Inflammatory macrophage treated with lipopolysaccharide for 4 hours (primary cell): Measurements from ENCODE around the gene B4GALT5.
"Not testable (repeated sequence)": the region's sequence is repeated elsewhere in the genome, so short reads cannot be mapped to it uniquely, and the experiment has no call there.

ENCODE experiments used
- DNase-seq: peaks from one replicate; pipeline ENCODE4 v3.0.0-alpha.2; 2020

Gene B4GALT5

DNA sequence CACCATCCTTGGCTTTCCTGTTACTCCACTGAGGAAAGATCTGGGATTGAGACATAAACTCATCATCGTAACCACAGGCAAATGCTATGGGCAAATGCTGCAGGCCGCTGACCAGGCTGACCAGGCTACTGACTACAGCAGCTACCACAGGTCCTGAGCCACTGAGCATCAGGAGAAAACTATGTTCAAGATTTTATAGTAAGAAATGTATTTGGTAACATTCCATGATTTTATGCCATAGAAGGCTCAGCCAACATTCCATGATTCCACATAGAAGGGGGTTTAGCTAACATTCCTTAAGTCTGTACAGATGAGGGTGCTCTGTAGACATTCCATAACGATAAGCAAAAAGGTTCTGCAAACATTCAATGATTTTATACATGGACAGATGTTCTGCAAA lies 16.1 kb upstream of the B4GALT5 start:
- peak; percentile 34 for DNase-seq

DNA sequence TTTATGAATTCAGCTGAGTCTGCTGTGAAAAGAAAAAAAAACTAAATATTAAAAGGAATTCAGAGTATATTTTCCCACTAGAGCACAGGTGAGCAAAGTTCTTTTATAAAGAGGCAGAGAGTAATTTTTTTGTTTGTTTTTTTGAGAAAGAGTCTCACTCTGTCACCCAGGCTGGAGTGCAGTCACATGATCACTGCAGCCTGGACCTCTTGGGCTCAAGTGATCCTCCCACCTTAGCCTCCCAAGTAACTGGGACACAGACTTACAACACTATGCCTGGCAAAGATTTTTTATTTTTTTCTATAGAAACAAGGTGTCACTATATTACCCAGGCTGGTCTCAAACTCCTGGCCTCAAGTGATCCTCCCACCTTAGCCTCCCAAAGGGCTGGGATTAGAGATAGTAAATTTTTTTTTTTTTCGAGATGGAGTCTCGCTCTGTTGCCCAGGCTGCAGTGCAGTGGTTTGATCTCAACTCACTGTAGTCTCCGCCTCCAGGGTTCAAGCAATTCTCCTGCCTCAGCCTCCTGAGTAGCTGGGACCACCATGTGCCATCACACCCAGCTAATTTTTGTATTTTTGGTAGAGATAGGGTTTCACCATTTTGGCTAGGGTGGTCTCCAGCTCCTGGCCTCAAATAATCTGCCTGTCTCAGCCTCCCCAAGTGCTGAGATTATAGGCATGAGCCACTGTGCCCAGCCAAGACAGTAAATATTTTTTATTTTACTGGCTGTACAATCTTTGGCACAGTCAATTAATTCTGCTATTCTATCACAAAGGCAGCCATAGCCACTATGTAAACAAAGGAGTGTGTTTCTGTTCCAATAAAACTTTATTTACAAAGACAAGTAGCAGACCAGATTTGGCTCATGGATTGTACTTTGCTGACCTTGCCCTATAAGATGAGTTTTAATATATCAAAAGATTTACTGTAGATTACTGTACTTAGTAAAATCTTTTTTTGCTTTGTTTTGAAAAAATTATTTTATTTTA lies 14.5 kb upstream of the B4GALT5 start:
- no peak for DNase-seq

DNA sequence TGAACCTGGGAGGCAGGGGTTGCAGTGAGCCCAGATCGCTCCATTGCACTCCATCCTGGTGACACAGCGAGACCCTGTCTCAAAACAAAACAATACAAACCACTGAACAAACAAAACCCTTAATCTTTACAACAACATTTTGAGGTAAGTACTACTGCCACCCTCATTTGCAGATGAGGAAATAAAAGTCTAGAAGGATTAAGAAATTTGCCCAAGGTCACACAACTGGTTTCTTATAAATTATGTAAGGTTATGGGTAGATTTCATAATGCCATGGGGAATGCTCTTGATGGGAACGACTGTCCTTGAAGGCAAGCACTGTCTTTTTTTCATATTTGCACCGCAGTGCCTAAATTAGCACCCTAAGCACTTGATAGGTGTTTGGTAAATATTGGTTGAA lies 13.8 kb upstream of the B4GALT5 start:
- DNase-seq = peak; percentile 91

DNA sequence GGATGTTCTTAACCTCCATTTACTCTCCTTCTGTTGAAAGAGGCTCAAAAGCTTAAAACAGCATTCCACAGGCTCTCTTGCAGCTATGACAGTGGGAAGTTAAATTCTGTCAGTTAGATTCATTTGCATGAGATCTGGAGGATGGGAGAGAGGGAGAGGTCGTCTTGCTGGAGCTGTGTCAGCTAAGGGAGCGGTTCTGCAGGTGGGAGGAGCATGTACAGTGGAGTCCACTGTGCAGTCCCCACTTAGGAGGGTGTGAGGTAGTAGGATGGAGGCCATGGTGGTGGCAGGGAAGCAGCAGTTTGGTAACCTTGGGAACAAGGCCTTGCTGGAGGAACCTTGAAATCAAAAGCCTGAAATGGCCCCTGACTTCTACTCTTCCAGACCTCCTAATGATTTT lies 12.0 kb upstream of the B4GALT5 start:
- DNase-seq = no peak

DNA sequence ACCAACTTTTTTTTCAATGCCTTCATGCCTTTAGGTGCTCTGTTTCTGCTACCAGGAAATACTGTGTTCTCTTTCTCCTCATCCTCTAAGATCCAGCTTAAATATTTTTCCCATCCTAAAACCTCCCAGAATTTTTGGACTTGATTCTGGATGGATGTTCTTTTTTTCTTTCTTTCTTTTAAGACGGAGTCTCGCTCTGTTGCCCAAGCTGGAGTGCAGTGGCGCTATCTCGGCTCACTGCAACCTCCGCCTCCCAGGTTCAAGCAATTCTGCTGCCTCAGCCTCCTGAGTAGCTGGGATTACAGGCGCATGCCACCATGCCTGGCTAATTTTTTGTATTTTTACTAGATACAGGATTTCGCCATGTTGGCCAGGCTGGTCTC lies 11.5 kb upstream of the B4GALT5 start:
- DNase-seq = not testable (repeated sequence)

DNA sequence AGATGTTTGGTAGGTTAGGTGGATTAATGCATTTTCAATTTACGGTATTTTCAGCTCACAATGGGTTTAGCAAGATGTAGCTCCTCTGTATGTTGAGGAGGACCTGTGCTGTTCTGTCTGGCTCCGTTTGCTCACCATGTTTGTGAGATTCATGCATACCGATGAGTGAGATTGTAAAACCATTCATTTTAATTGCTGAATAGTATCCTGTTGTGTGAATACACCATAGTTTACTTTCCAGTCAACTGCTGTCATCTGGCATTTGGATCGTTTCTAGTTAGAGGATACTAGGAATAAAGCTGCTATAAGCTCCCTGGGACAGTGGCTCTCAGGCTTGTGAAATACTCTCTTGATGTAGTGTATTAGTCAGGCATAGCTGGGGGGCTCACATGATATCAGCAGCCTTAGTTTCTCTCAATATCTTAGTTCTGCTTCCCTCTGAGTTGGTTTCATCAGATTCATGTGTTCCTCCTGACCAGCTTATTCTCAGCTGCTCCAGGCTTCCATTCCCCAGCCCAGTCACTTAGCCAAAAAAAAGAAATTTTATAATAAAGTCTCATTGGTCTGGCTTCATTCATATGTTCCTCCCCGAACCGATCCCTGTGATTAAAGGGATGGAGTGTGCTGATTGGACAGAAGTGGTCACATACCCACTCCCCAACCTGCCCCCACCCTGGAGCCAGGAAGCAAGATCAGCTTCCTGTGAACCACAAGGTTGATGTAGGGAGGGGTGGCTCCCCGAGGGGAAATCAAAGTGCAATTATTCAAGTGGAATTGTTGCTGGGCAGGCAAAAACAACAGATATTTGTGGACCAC lies 10.9 kb upstream of the B4GALT5 start:
- peak; percentile 95 for DNase-seq

DNA sequence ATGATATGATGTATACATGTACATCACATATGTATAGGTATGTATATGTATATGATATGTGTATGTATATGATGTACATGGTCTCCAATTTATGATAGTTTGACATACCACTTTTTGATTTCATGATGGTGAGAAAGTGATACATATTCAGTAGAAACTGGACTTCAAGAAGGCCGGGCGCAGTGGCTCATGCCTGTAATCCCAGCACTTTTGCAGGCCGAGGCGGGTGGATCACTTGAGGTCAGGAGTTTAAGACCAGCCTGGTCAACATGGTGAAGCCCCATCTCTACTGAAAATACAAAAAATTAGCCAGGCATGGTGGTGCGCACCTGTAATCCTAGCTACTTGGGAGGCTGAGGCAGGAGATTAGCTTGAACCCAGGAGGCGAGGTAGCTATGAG lies 10.1 kb upstream of the B4GALT5 start:
- DNase-seq = not testable (repeated sequence)

DNA sequence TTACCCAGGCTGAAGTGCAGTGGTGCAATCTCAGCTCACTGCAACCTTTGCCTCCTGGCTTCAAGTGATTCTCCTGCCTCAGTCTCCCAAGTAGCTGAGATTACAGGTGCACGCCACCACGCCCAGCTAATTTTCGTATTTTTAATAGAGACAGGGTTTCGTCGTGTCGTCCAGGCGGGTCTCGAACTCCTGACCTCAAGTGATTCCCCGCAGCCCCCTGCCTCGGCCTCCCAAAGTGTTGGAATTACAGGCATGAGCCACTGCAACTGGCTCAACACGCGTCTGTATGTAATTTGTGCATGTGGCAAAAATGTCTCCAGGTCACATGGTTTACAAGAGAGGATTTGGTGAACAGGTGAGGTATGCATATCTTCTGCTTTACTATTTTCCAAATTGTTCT lies 7.6 kb upstream of the B4GALT5 start:
- DNase-seq = not testable (repeated sequence)

DNA sequence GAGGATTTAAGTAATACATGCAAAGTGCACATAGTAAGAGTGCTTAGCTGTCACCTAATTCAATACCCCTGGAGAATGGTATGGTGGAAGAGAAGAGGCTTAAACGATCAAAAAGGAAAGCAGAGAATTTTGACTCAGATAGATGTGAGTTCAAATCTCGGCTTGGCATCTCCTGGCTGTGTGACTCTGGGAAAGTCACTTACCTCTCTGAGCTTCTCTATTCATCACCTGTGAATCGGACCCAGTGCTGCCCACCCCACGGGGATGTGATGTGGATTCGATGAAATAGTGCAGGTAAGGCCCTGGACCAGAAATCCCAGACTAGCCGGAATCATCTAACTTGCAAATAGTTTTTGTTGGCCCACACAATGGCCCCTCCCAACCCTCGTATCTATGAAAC lies 1.8 kb upstream of the B4GALT5 start:
- no peak for DNase-seq

DNA sequence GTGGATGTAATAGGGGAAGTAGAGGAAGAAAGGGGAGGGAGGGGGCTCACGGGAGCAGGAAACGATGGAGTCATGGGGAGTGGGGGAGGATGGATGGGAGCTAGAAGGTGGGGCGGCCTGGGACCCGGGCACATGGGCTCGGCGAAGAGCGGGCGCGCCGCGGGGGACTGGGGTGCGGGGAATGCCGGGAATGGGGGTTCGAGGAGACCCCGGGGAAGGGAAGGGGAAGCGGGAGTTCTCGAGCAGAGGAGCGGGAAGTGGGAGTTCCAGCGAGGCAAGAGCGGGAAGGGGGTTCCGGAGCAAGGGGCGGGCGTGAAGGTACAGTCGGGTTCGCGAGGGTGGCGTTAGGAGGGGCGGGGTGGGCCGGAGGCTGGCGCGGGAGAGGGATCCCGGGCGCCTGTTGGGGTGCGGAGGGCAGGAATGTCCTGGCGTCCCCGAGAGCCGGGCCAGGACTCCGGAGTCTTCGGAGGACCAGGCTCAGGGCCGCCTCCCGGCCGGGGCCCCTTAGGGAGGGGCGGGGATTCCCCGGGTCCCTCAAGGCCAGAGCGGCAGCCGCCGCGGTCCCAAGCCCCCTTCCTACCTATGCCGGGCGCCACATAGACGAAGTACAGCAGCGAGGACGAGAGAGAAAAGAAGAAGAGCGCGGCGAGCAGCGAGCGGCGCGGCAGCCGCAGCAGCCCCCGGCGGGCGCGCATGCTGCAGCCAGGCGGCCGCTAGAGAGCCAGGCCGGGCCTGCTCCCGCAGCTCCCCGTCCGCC lies 504 bp downstream of the B4GALT5 start:
- DNase-seq = peak; percentile 71

DNA sequence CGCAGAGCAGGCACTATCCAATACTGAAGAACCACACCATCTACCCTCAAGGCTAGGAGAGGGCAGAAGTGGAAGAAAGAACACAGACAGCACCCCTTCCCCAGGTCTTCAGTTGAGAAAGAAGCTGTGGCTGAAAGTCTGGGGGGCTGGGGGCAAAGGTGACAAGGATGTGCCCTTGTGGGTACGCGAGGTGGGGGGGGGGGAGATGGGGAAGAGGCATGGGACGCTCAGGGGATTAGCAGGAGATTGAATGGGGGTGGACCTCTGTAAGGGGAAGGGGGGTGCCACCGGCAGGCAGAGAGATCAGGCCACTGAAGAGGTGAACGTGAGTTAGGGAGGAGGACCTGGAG lies 1.1 kb downstream of the B4GALT5 start:
- DNase-seq = no peak

DNA sequence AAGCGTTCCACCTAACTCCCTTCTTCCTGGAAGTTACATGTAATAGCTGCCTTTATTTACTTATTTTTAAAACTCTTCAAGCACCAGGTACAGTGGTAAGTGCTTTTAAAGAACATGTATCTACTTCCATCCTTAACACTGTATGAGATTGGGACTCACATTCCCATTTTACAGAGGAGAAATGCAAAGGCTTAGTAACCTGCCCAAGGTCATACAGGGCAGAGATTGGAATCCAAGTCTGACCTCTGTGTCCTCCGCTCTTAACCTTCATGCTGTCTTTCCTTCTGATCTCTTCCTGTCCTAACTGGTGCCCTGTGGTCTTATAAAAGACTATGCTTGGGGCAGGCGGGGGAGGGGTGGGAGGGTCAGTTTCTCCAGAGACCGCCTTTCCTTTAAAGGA lies 1.6 kb downstream of the B4GALT5 start:
- no peak for DNase-seq

DNA sequence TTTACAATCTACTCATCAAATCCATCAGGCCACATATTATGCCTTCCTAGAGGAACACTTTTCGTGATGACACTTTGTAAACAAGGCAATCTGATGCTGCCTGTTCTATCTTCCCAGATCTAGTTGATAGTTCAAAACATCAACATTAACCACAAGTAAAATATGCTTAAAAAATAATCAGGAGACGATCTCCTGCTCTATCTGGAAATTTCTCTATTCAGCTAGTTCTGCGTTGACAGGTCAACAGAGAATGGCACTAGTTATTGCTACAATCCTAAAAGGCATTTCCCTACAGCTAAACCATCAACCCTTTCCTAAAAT lies 2.1 kb downstream of the B4GALT5 start:
- no peak for DNase-seq

DNA sequence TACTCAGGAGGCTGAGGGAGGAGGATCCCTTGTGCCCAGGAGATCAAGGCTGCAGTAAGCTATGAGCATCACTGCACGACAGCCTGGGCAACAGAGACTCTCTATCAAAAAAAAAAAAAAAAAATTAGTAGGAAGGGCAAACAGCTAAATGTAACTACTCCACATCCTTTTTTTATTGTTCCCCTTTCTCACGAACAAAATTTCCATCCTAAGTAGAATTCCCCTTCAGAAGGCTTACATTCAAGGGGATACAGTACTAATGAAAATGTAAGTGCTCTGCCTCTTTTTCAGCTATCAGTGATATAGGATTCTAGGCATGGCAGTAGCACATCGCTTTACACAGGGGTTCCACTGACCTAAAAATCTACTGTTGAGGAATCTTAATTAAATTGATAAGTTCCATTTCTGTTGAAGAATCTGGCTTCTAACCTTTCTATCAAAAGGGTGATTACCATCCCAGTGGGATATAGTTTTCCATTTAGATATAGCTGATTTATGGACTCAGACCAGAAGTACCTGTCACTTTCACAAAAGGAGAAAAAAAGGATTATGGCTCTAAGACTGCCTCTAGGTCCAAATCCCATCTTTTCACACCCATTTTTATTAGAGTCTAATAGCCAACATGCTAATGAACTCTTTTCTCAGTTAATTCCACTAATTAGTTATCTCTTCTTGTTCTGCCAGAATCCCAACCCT lies 2.6 kb downstream of the B4GALT5 start:
- DNase-seq = peak; percentile 79

DNA sequence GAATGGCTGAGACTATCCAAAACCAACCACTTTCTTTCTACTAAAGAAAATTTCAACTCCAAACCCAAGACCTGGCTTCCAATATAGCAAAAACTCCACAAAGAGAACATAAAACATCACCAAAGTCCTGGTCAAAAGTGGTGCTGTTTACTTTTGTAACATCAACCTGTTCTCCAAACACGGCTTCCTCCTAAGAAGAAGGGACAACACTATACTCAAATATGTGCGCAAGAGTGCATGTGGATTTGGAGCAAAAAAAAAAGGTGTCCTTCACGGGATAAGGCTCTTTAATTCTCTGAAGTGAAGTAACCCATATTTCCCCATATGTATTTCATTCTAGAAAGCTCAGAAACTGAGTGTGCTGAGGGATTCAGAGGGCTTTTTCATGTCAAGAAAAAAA lies 6.6 kb downstream of the B4GALT5 start:
- no peak for DNase-seq

DNA sequence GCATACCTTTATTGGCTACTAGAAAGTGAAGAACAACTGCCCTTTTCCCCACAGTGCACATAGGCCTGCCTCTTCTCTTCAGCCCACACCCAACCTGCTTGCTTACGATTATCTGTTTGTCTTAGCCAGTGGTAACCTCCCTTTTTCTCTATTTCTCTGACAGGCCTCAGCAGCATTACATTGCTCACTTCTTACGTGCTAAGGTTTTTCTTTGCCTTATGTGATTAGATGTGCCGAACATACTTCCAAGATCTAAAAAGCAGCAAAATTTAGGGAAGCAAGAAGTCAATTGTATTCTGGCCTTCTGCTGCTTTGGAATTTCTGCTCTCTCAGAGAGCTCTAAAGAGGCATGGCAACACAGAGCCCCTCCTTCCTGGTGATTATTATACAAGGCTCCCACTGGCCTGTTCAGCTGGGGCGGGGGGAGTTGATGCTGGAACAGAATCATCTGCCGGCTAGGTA lies 7.0 kb downstream of the B4GALT5 start:
- no peak for DNase-seq

DNA sequence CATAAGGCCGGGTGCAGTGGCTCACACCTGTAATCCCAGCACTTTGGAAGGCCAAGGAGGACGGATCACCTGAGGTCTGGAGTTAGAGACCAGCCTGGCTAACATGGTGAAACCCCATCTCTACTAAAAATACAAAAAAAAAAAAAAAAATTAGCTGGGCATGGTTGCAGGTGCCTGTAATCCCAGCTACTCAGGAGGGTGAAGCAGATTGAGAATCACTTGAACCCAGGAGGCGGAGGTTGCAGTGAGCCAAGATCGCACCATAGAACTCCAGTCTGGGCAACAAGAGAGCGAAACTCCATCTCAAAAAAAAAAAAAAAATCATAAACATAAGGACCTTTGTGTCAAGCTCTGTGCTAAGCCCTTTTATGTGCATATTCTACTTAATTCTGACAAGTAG lies 7.8 kb downstream of the B4GALT5 start:
- DNase-seq = not testable (repeated sequence)

DNA sequence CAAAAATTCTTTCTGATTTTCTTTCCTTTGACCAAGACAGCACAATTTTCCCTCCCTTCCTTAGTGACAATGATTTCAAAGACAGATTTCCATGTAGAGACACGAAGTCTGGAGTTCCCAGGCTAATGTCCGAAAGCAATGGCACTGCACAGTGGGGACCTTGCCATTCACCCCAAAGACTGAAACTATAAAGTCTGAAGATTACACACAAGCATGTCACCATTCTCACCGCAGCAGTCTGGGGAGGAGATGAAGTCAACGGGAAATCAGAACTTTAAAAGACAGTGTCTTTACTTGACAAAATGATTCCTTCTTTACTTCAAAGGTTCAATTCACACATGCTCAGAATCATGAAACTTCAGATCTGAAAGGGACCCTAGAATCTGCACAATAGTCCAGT lies 8.3 kb downstream of the B4GALT5 start:
- DNase-seq = no peak

DNA sequence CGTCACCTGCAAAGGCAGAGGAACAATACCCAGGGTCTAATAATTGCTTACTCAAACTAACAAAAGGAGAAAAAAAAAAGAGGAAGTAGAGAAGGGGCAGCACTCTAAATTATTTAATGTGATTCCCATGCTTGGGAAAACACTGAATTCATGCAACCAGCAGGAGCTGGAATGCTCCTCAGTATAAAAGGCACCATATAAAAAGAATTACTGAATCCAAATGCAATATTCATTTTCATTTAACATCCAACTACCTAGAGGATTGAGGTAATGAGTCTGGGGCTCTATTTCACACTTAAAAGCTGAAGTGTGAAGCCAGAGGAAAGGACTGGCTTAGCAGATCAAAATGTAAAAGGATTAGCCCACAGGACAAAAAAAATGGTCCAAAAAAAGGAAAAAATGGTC lies 8.7 kb downstream of the B4GALT5 start:
- no peak for DNase-seq

DNA sequence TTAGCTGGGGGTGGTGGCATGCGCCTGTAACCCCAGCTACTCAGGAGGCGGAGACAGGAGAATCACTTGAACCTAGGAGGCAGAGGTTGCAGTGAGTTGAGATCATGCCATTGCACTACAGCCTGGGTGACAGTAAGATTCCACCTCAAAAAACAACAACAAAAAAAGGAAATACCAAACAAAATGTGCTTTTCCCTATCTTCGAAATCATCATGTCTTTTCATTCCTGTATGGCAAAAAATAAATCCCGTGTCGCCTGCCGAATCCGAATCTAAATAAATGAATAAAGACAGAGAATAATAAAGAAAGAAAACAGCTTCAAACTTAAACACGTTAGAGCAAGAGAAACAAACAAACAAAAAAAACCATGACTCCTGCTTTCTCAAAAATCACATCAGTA lies 11.8 kb downstream of the B4GALT5 start:
- no peak for DNase-seq

DNA sequence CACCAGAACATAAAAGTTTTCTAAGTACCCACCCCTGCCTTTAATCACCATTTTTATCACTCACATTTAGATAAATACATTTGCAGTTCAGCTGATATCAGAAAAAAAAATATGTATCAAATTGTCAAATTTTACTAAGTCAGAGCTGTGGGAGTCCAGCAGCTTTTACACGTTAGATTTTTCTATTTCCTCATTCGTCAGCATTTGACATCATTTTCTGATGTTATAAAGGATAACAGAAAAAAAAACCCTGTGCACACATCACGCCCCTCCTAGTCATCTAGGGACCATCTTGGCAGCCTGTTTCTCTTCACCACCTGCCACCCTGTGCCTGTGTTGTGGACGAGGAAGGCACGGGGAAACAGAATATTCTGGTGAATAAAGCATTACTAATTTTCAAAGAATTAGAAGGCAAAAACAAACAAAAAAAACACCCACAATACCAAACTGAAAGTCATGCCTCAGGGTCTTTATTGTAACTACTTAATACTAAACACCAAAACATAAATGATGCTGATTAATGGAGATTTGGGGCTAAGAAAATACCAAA lies 12.4 kb downstream of the B4GALT5 start:
- peak; percentile 79 for DNase-seq

DNA sequence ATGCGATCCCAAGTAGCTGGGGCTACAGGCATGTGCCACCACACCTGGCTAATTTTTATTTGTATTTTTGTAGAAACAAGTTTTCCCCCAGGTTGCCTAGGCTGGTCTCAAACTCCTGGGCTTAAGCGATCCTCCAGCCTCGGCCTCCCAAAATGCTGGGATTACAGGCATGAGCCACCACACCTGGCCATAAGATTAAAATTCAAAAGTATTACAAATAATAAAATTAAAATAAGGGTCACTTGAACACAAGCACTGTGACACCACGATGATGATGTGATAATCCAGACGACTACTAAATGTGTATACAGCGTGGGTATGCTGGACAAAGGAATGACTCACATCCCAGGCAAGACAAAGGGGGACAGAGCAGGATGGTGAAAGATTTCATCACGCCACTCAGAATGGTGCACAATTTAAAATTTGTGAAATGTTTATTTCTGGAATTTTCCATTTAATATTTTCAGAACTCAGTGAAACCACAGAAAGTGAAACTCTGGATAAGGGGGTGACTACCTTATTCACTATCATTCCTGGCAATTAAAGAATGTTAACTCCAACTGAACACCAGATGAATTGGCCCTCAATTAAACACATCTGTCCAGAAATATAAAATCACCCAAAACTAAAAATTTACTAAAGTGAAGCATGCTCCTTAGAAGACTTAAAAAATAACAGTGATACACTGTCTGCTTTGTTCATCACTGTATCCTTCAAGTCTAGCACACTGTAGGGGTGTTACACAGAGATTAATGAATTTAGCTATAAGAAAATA lies 13.1 kb downstream of the B4GALT5 start:
- peak; percentile 94 for DNase-seq
